ENCODE measurements around the gene CHMP5.

The CHMP5 gene

GRCh38 chr9:33320230-33320567 lies 55.4 kb downstream of the CHMP5 start:
- DNase-seq, result no peak

GRCh38 chr9:33320568-33321261 lies 55.9 kb downstream of the CHMP5 start:
- no peak for DNase-seq

- DNase-seq, result no peak
Observed at GRCh38 chr9:33329117-33329563, 64.3 kb downstream of the CHMP5 start.

GRCh38 chr9:33329979-33330378 lies 65.1 kb downstream of the CHMP5 start:
- no peak for DNase-seq

DNA sequence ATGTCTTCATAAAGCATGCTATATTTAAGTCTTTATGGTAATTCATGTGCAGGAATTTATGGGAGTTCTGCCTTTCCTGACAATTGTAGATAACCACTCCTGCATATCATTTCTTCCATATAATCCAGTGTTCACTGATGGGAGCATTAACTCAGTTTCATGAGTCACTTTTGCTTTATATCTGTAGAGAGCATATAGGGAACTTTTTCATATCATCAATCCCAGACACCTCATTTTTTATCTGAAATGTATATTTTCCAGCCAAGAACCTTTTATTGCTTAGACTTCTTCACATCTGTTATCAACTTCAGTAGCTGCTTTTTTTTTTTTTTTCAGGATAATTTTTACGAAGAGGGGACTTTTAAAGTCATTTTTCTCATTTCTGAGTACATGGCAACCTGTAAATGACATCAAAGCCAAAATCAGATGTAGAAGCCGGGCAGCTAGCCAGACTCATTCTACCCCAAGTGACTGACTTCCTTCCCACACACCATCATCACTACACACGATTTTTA lies 66.6 kb downstream of the CHMP5 start:
- no peak for DNase-seq
